PFSK-1 (cell line): ENCODE data around the gene C15orf39.
A peak's percentile ranks its signal among the peaks of the same experiment; 100 is the strongest.

Experiments
- FOXP2 ChIP-seq: optimal IDR thresholded peaks from 2 replicates; pipeline ENCODE3; 2011; ENCODE audit warnings: borderline replicate concordance, control low read depth, inconsistent platforms; ENCODE audit not compliant: insufficient read depth; ENCODE audit errors: extremely low read length, extremely low read depth
- POLR2AphosphoS5 ChIP-seq: IDR thresholded peaks from 2 replicates; pipeline ENCODE4 v1.6.1; 2012; ENCODE audit warnings: low read depth, mild to moderate bottlenecking, control low read depth, low read length, moderate library complexity
- SIN3A ChIP-seq: IDR thresholded peaks from 2 replicates; pipeline ENCODE4 v1.6.1; 2012; ENCODE audit warnings: mild to moderate bottlenecking, low read length, moderate library complexity, borderline replicate concordance; ENCODE audit not compliant: insufficient read depth
- TAF1 ChIP-seq: IDR thresholded peaks from 2 replicates; pipeline ENCODE4 v1.6.1; 2012; ENCODE audit warnings: low read length, control low read depth, borderline replicate concordance; ENCODE audit not compliant: insufficient read depth
- TF ChIP-seq, protein P1 (sequence below), 2 experiments: IDR thresholded peaks; 2 replicates each; pipeline versions ENCODE4 v1.6.1 to v1.8.0; 2011 to 2012; ENCODE audit warnings: low read depth in 2 of 2, low read length in 2 of 2, control low read depth in 1 of 2, inconsistent platforms in 1 of 2, mild to moderate bottlenecking in 1 of 2, moderate library complexity in 1 of 2; ENCODE audit not compliant: insufficient read depth in 1 of 2

The C15orf39 gene

DNA sequence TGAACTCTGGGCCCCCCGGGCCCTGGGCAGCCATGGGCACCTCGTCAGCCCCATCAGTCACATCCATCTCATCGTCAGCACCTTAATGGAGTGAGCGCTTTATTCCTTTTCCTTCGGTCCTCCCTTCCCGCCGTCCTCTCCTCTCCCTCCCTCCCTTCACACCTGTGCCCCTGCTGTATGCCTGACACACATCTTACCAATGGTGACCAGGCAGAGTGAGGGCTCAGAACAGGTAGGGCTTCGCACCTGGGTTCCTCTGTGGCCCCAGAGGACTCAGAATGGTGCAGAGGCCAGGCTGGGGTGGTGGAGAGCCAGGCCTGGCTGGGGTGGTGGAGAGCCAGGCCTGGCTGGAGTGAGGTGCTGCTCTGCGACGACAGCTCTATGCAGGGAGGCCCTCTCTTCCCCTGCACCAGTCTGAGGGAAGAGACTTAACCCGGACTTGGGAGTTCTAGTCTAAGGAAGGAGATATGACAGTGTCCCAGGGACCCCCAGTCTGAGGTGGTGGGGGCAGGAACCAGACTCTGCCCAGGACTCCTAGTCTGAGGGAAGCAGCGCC is 11.6 kb downstream of the C15orf39 start:
- TF ChIP-seq, protein P1, sequence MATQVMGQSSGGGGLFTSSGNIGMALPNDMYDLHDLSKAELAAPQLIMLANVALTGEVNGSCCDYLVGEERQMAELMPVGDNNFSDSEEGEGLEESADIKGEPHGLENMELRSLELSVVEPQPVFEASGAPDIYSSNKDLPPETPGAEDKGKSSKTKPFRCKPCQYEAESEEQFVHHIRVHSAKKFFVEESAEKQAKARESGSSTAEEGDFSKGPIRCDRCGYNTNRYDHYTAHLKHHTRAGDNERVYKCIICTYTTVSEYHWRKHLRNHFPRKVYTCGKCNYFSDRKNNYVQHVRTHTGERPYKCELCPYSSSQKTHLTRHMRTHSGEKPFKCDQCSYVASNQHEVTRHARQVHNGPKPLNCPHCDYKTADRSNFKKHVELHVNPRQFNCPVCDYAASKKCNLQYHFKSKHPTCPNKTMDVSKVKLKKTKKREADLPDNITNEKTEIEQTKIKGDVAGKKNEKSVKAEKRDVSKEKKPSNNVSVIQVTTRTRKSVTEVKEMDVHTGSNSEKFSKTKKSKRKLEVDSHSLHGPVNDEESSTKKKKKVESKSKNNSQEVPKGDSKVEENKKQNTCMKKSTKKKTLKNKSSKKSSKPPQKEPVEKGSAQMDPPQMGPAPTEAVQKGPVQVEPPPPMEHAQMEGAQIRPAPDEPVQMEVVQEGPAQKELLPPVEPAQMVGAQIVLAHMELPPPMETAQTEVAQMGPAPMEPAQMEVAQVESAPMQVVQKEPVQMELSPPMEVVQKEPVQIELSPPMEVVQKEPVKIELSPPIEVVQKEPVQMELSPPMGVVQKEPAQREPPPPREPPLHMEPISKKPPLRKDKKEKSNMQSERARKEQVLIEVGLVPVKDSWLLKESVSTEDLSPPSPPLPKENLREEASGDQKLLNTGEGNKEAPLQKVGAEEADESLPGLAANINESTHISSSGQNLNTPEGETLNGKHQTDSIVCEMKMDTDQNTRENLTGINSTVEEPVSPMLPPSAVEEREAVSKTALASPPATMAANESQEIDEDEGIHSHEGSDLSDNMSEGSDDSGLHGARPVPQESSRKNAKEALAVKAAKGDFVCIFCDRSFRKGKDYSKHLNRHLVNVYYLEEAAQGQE (IDR thresholded peaks at IDR 0.05; ENCODE audit: insufficient read depth in 1 of 2, low read depth in 2 of 2, low read length in 2 of 2) = no peak
- TF ChIP-seq SIN3A (no peak), FOXP2 (no peak), POLR2AphosphoS5 (no peak), TAF1 (no peak)

DNA sequence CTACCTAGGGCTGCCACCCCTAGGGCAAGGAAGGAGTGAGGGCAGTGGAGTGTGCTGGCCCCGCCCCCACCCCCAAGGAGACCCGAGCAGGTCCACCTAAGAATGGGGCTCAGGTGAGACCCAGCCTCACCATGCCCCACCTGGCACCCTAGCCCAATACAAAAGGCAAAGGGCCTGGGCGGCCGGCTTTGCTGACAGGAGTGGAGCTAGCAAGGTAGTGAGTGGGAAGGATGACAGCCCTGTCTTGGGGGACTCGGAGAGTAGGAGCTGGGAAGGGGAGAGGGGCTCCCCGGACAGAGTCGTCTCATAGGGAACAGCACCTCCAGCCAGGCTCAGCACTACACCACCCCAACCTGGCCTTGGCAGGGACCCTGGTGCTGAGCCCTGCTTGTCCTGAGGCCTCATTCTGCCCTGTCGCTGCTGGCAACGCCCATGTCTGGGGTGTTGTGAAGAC is 12.1 kb downstream of the C15orf39 start:
- TF ChIP-seq, protein P1 (IDR thresholded peaks at IDR 0.05; ENCODE audit: insufficient read depth in 1 of 2, low read depth in 2 of 2, low read length in 2 of 2) = no peak
- TF ChIP-seq POLR2AphosphoS5 = peak; percentile 59
- no peak for TF ChIP-seq FOXP2

DNA sequence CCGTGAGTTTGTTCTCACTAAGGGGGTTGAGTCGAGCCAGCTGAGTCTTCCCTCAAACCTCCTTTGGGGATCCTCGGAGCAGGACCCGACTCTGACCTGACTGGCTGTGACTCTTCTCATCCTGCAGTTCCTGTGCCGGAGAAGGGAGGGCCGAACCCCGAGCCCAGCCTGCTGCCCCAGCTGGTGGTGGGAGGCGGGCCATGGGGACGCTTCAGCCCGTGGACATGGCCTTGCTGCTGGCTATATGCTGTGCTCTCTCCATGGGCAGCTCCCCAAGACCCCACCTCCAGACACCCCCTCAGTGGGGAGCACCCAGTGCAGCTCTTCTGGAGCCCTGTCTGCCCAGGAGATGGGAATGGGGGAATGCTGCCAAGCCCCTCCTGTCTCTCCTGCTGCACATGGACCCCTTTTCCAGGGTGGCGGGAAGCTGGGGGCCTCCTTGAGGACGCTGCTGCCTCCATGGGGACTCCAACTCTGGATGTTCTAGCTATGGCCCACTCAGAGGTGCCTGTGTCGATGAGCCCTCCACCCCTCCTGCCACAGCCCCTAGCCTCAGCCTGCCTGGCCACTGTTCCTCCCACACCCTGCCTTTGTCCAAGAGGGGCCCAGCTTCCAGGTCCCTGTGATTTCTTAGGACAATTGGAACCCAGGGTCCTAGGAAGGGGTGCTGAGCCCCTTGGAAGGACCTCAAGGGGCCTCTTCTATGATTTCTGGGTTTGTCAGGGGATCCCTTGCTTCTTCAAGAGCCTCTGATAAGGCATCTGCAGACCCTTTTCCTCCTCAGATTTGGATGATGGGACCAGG is 12.8 kb downstream of the C15orf39 start:
- TF ChIP-seq FOXP2 = peak; percentile 9
- TF ChIP-seq, protein P1 (IDR thresholded peaks at IDR 0.05; ENCODE audit: insufficient read depth in 1 of 2, low read depth in 2 of 2, low read length in 2 of 2) = no peak
- TF ChIP-seq TAF1 = no peak
- no peak for TF ChIP-seq SIN3A
- no peak; the same call in 1 of the 2 replicates for TF ChIP-seq POLR2AphosphoS5

DNA sequence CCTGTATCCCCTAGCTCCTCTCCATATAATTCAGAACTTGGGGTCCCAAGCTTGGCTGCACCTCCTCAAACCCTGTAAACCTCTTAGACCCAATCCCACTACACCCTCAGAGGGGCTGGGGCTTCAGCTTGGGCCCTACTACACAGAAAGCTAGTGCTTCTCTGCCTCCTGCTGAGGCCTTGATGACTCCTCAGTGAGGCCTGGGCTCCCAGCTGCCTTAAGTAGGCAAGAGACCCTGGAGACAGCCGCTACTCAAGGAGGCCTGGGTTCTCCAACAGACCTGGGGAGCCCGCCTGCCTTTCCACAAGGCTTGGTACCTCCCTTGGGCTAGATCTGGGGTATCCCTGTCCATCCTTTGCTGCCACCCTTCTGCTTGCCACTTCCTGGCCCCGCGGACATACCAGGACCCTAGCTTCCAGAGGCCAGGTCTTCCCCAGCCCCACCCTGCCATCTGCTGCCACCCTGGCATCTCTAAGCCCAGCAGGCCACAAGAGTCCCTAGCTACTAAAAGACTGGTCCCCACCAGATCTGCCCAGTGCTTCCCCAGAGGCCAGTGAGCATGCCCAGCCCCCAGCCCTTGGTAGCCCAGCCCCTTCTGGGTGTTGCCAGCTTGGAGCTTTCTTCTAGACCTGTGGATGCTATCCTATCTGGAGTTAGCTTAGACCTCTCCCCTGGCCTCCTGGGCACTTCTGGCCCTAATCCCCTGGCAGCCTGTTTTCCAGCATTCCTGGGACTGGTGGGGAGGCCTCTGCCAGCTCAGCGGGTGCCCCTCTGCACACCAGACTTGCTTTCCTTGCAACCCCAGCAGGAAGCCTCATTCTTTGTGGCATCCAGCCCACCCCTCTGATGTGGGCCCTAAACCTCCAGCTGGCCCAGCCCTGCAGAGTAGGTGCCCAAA is 13.7 kb downstream of the C15orf39 start:
- TF ChIP-seq TAF1 (no peak), FOXP2 (no peak), POLR2AphosphoS5 (no peak; the same call in 1 of the 2 replicates), SIN3A (no peak)
- TF ChIP-seq, protein P1 (IDR thresholded peaks at IDR 0.05; ENCODE audit: insufficient read depth in 1 of 2, low read depth in 2 of 2, low read length in 2 of 2) = no peak
